Neural cell (in vitro differentiated cells): ENCODE results near the gene MTRF1L. TPM values are rescaled to one million over a fixed set of nuclear protein-coding genes. Genes with fewer than 3 reads are reported as not detected.

ENCODE experiments used
- H2AFZ ChIP-seq: fragments of 200-600, 300-800 bp; sonication (generic), shearing (Covaris generic); 2 replicates; pipeline ENCODE4 v1.6.0; 2014; ENCODE audit warnings: low read depth, mild to moderate bottlenecking, antibody characterized with exemption, low read length, moderate library complexity
- H3F3A ChIP-seq: fragments of 200-600 bp; shearing (Covaris generic); 2 replicates; pipeline ENCODE4 v1.6.1; 2016; ENCODE audit warnings: mild to moderate bottlenecking, moderate library complexity, mixed read lengths, antibody characterized with exemption, low read length; ENCODE audit not compliant: insufficient read depth, poor library complexity, severe bottlenecking
- H3K27ac ChIP-seq: fragments of 200-600, 300-800 bp; sonication (generic), shearing (Covaris generic); 2 replicates; pipeline ENCODE4 v1.5.1; 2014; ENCODE audit warnings: mild to moderate bottlenecking, low read length, moderate library complexity
- H3K27me3 ChIP-seq: fragments of 300-800, 200-600 bp; sonication (generic), shearing (Covaris generic); 2 replicates; pipeline ENCODE4 v1.6.0; 2014; ENCODE audit warnings: mild to moderate bottlenecking, low read depth, low read length, moderate library complexity; ENCODE audit not compliant: insufficient read depth
- H3K36me3 ChIP-seq: fragments of 300-800, 200-600 bp; sonication (generic), shearing (Covaris generic); 2 replicates; pipeline ENCODE4 v1.5.1; 2014; ENCODE audit warnings: mild to moderate bottlenecking, antibody characterized with exemption, low read length, moderate library complexity; ENCODE audit not compliant: insufficient read depth
- H3K4me2 ChIP-seq: fragments of 300-800, 200-600 bp; sonication (generic), shearing (Covaris generic); 2 replicates; pipeline ENCODE4 v1.6.0; 2014; ENCODE audit warnings: mild to moderate bottlenecking, low read length
- H3K4me3 ChIP-seq: fragments of 300-800, 200-600 bp; sonication (generic), shearing (Covaris generic); 2 replicates; pipeline ENCODE4 v1.5.1; 2014; ENCODE audit warnings: mild to moderate bottlenecking, low read length, moderate library complexity
- H3K79me2 ChIP-seq: fragments of 200-600 bp; shearing (Covaris generic); replicated peaks from 2 replicates; pipeline ENCODE4 v1.6.0; 2014; ENCODE audit warnings: mild to moderate bottlenecking, low read length, moderate library complexity; ENCODE audit not compliant: insufficient read depth
- H3K9ac ChIP-seq: fragments of 300-800, 200-600 bp; sonication (generic), shearing (Covaris generic); 2 replicates; pipeline ENCODE4 v1.6.1; 2016; ENCODE audit warnings: mild to moderate bottlenecking, low read length, mixed read lengths
- H3K9me2 ChIP-seq: fragments of 200-600 bp; shearing (Covaris generic); 2 replicates; pipeline ENCODE4 v1.6.1; 2016; ENCODE audit warnings: mild to moderate bottlenecking, low read length, mixed read lengths; ENCODE audit not compliant: insufficient read depth
- H3K9me3 ChIP-seq: fragments of 200-600, 300-800 bp; sonication (generic), shearing (Covaris generic); 2 replicates; pipeline ENCODE4 v1.6.1; 2016; ENCODE audit warnings: mild to moderate bottlenecking, mixed run types, low read length, moderate library complexity, mixed read lengths
- H4K20me1 ChIP-seq: fragments of 200-600 bp; shearing (Covaris generic); 2 replicates; pipeline ENCODE4 v1.6.1; 2016; ENCODE audit warnings: mild to moderate bottlenecking, mixed run types; ENCODE audit not compliant: insufficient read depth
- EP300 ChIP-seq: fragments of 450-650 bp; conservative IDR thresholded peaks from 2 replicates; pipeline ENCODE4 v1.6.1; 2014; ENCODE audit warnings: antibody characterized with exemption, mild to moderate bottlenecking, moderate library complexity; ENCODE audit not compliant: poor library complexity, severe bottlenecking
- EZH2 ChIP-seq: fragments of 200-600, 300-800 bp; shearing (Covaris generic), sonication (generic); IDR thresholded peaks from 2 replicates; pipeline ENCODE4 v1.6.1; 2014; ENCODE audit warnings: antibody characterized with exemption, low read length, borderline replicate concordance, mild to moderate bottlenecking; ENCODE audit not compliant: insufficient read depth, poor library complexity, severe bottlenecking
- MXI1 ChIP-seq: fragments of 450-650 bp; conservative IDR thresholded peaks from 2 replicates; pipeline ENCODE4 v1.6.1; 2014; ENCODE audit warnings: antibody characterized with exemption, mild to moderate bottlenecking; ENCODE audit not compliant: poor library complexity, severe bottlenecking
- POLR2AphosphoS5 ChIP-seq: IDR thresholded peaks from 2 replicates; pipeline ENCODE4 v1.6.1; 2012
- RAD21 ChIP-seq: fragments of 450-650 bp; conservative IDR thresholded peaks from 2 replicates; pipeline ENCODE4 v1.6.1; 2014; ENCODE audit warnings: antibody characterized with exemption, mild to moderate bottlenecking, moderate library complexity
- REST ChIP-seq: IDR thresholded peaks from 2 replicates; pipeline ENCODE4 v1.6.1; 2012; ENCODE audit warnings: borderline replicate concordance
- SMC3 ChIP-seq: fragments of 450-650 bp; conservative IDR thresholded peaks from 2 replicates; pipeline ENCODE4 v1.6.1; 2014; ENCODE audit warnings: antibody characterized with exemption, mild to moderate bottlenecking, moderate library complexity; ENCODE audit not compliant: poor library complexity
- TAF1 ChIP-seq: IDR thresholded peaks from 2 replicates; pipeline ENCODE4 v1.6.1; 2012; ENCODE audit warnings: low read depth
- polyA plus RNA-seq: library from polyadenylated mRNA; depleted of rRNA; stranded (reverse); fragments of >200 nt; gene quantifications from 2 replicates; pipeline ENCODE4 v1.2.3, GENCODE V29; 2014
- TF ChIP-seq, protein P1 (sequence below): fragments of 450-650 bp; IDR thresholded peaks from 2 replicates; pipeline ENCODE4 v1.5.1; 2014; ENCODE audit warnings: antibody characterized with exemption, mild to moderate bottlenecking, moderate library complexity; ENCODE audit not compliant: poor library complexity, severe bottlenecking

The MTRF1L gene
- polyA plus RNA-seq, 1 donor from 2014 or later: 14.0 TPM

- H3K4me2 ChIP-seq: no peak overlapping the region
- H4K20me1 ChIP-seq: no peaks in the 10 kb centered on the region
- H3K79me2 ChIP-seq: no peaks in the 10 kb centered on the region
- TF ChIP-seq, protein P1, sequence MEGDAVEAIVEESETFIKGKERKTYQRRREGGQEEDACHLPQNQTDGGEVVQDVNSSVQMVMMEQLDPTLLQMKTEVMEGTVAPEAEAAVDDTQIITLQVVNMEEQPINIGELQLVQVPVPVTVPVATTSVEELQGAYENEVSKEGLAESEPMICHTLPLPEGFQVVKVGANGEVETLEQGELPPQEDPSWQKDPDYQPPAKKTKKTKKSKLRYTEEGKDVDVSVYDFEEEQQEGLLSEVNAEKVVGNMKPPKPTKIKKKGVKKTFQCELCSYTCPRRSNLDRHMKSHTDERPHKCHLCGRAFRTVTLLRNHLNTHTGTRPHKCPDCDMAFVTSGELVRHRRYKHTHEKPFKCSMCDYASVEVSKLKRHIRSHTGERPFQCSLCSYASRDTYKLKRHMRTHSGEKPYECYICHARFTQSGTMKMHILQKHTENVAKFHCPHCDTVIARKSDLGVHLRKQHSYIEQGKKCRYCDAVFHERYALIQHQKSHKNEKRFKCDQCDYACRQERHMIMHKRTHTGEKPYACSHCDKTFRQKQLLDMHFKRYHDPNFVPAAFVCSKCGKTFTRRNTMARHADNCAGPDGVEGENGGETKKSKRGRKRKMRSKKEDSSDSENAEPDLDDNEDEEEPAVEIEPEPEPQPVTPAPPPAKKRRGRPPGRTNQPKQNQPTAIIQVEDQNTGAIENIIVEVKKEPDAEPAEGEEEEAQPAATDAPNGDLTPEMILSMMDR: no peak
- TF ChIP-seq SMC3: no peak
- no peak for TF ChIP-seq EZH2
- no peak for TF ChIP-seq MXI1
- no peak for TF ChIP-seq RAD21
- peak; percentile 41 for TF ChIP-seq POLR2AphosphoS5
- peak; percentile 70 for TF ChIP-seq EP300
- TF ChIP-seq REST: no peak
- no peak for TF ChIP-seq TAF1
- no peaks in the 10 kb centered on the region for H3K27me3 ChIP-seq
- H3K9me2 ChIP-seq: no peaks in the 10 kb centered on the region
- no peak overlapping the region for H3K4me3 ChIP-seq
- H3K9me3 ChIP-seq: no peaks in the 10 kb centered on the region
- no peak overlapping the region for H3K27ac ChIP-seq
- no peaks in the 10 kb centered on the region for H3K36me3 ChIP-seq
- H3F3A ChIP-seq: no peaks in the 10 kb centered on the region
- no peak overlapping the region for H2AFZ ChIP-seq
- H3K9ac ChIP-seq: no peak overlapping the region
Observed at GRCh38 chr6:152946484-152946883, 56.0 kb downstream of the MTRF1L start.

GRCh38 chr6:152943260-152943897 is 59.1 kb downstream of the MTRF1L start:
- H3K27me3 ChIP-seq: no peaks in the 10 kb centered on the region
- no peaks in the 10 kb centered on the region for H3K9me2 ChIP-seq
- H3K79me2 ChIP-seq: no peaks in the 10 kb centered on the region
- H3K9me3 ChIP-seq: no peaks in the 10 kb centered on the region
- H3K4me2 ChIP-seq: no peak overlapping the region
- H3K27ac ChIP-seq: no peak overlapping the region
- H3F3A ChIP-seq: no peaks in the 10 kb centered on the region
- no peak overlapping the region for H3K9ac ChIP-seq
- no peak overlapping the region for H3K4me3 ChIP-seq
- no peaks in the 10 kb centered on the region for H4K20me1 ChIP-seq
- H2AFZ ChIP-seq: no peak overlapping the region
- TF ChIP-seq SMC3: no peak
- no peak for TF ChIP-seq POLR2AphosphoS5
- TF ChIP-seq TAF1: no peak
- no peaks in the 10 kb centered on the region for H3K36me3 ChIP-seq
